Raji (cell line): Measurements from ENCODE around the gene NDUFAF3.
A peak's percentile ranks its signal among the peaks of the same experiment; 100 is the strongest.

ENCODE experiments used
- POLR2A ChIP-seq: IDR thresholded peaks from 2 replicates; pipeline ENCODE4 v1.6.1; 2011; ENCODE audit warnings: low read depth, low read length, control low read depth; ENCODE audit not compliant: insufficient read depth

The NDUFAF3 gene

DNA sequence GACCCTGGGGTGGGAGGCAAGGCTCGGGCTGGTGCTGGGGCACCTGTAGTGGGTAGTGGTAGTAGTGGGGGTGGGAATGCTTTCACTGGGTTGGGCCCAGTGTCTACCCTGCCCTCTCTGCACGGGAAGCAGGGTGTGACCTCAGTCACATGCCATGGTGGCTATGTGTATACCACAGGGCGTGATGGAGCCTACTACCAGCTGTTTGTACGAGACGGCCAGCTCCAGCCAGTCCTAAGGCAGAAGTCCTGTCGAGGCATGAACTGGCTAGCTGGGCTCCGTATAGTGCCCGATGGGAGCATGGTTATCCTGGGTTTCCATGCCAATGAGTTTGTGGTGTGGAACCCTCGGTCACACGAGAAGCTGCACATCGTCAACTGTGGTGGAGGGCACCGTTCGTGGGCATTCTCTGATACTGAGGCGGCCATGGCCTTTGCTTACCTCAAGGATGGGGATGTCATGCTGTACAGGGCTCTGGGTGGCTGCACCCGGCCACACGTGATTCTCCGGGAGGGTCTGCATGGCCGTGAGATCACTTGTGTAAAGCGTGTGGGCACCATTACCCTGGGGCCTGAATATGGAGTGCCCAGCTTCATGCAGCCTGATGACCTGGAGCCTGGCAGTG lies 8.7 kb upstream of the NDUFAF3 start:
- TF ChIP-seq POLR2A = no peak

DNA sequence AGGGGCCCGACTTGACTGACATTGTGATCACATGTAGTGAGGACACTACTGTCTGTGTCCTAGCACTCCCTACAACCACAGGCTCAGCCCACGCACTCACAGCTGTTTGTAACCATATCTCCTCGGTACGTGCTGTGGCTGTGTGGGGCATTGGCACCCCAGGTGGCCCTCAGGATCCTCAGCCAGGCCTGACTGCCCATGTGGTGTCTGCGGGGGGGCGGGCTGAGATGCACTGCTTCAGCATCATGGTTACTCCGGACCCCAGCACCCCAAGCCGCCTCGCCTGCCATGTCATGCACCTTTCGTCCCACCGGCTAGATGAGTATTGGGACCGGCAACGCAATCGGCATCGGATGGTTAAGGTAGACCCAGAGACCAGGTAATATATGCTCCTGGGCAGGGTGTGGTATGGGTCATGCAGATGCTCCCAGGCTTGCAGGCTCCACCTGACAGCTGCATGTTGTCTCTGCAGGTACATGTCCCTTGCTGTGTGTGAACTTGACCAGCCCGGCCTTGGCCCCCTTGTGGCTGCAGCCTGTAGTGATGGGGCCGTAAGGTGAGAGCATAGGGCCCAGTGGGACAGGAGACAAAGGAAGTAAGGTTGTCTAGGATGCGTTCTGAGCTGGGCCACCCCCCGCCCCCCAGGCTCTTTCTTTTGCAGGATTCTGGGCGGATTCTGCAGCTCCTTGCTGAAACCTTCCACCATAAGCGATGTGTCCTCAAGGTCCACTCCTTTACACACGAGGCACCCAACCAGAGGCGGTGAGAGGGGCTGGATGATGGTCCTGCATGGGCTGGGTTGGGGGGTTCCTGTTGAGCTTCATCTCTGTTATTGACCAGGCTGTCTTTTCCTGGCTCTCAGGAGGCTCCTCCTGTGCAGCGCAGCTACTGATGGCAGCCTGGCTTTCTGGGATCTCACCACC lies 7.9 kb upstream of the NDUFAF3 start:
- TF ChIP-seq POLR2A = no peak

DNA sequence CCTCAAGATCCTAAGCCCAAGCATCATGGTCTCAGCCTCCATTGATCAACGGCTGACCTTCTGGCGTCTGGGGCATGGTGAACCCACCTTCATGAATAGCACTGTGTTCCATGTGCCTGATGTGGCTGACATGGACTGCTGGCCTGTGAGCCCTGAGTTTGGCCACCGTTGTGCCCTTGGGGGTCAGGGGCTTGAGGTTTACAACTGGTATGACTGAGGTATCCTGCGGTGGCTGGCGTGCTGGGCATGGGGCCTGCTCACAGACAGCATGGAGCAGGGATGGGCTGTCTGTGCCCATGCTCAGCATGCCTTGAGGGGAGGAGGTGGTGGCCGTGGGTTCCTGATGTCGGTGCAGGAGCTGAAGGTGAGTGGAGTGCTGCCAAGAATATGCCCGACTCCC lies 6.8 kb upstream of the NDUFAF3 start:
- no peak for TF ChIP-seq POLR2A

DNA sequence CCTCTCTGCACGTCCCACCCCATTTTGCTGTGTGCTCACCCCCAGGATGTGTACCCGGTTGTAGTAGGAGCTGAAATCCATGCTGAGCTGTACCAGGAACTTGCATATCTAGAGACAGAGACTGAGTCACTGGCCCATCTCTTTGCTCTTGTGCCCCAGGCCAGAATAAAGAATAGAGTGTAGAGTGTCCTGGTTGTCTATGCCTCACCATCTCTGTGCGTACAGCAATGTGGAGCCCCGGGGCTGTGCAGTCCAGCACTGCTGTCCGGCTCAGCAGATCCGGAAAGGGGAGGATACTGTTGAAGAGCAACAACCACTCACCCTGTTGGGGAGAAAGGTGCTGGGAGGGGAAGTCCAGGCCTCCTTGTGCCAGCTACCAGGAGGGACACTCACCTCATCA lies 6.2 kb upstream of the NDUFAF3 start:
- TF ChIP-seq POLR2A = no peak

DNA sequence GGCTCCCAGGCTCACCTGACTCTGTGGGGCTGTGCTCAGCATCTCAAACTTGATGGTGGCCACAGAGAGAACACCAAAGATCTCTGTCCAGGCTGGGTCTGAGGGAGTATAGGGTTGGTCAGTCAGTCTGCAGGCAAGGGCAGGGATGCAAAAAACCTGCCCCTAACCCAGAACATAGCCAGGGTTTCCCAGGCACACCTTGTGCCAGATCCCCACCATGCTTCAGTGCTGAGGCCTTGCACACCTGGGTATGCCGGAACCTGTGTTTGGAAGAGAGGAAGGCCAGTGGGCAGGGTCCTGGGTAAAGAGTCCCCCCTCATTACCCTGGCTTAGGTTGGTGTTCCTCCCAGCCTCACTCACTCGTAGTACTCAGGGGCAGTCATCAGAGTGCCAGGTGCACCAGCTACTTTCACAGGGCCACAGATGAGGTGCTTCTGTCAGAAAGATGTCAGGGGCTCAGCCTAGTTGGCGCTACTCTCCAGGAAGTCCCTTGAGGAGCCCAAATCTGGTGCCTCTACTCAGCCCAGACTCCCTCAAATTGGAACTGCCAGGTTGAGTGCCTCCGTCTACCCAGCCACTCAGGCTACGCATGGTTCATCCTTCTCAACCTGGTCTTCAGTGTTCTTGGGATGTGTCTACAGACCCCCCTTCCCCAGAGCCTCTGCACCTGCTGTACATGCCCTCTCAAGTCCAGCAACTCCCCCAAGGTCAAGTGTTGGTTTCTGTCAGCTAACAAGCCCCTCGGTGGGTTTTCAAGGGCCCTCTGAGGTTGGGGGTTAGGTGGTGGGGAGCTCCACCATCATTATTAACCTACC lies 5.3 kb upstream of the NDUFAF3 start:
- TF ChIP-seq POLR2A = peak; percentile 9; the same call in 1 of the 2 replicates

DNA sequence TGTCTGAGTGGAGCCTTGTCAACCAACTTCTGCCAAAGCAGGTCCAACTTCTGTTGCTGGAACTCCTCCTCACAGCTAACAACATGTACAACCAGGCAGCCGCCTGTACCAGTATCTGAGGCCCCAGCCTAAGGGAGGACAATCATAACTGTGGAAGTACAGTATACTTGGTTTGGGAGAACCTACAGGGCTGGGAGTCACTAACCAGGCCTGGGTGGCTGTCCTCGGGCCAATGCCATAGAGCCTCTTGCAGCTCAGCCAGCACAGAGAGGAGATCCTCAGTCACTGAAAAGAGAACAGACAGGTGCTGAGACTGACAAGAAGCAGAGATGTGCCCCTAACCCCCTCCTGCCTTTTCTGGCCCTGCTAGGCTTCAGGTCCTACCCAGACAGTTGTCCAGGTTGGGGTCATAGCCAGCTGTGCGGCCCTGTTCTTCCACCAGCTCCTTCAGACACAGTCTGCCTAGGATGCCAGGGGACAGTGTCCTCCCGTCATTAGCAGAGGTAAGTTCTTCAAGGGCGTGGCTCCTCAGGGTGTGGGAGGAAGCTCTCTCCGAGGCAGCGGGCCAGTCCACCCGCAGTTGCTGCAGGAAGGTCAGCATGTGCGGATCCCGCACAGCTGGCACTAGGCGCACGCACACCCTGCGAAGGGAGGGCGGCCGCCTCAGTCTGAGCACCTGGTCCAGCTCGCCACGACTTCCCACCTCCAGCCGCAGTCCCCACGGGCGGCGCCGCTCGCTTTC lies 4.5 kb upstream of the NDUFAF3 start:
- TF ChIP-seq POLR2A = no peak

DNA sequence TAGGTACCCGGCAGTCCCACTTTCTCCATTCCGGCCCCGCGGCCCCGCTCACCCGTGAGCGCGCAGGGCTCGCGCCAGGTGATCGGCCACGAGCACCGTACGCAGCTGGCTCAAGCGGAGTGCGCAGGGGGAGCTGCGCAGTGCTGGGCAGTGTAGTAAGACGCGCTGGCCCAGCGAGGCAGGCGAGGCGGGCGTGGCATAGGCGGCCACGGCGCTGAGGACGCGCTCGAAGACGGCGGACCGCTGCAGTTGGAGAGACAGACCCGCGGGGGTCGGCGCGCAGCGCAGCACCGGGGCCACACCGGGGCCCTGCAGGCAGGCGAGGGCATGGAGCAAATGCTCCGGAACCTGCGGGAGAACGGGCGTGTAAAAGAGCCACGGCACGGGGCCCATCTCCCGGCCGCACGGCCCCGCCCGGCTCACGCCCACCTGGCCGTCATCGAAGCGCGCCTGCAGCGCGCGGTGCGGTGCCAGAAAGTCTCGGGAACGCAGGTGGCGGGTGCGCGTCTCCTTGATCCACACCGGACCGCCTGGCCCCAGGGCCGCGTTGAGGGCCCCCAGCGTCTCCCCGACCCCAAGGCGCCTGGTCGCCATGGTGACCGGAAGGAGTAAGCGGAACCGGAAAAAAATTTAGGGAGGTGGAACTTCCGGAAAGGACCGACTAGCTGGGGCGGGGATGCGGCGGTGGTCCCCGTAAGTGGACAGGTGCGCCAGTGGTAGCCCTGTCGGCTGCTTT lies 3.8 kb upstream of the NDUFAF3 start, which contains the start of gene DALRD3:
Gene DALRD3 (minus strand): TSS at position 610 of the 736 bp plus-strand sequence. CDS start 16 bp downstream, at position 594.
- TF ChIP-seq POLR2A = peak; percentile 88

DNA sequence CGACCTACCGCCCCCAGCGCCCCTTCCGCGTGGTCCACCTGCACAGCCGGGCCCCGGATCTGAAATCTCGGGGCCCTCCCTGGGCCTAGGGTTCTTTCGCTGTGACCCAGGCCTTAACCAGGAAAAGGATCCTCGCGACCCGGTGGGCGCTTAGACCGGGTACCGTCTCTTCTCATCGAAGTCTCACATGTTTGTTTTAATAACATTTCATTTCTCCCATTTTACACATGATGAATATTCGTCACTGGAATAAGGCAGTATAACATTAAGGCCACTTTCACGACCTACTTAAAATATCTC lies 3.3 kb upstream of the NDUFAF3 start:
- no peak for TF ChIP-seq POLR2A

DNA sequence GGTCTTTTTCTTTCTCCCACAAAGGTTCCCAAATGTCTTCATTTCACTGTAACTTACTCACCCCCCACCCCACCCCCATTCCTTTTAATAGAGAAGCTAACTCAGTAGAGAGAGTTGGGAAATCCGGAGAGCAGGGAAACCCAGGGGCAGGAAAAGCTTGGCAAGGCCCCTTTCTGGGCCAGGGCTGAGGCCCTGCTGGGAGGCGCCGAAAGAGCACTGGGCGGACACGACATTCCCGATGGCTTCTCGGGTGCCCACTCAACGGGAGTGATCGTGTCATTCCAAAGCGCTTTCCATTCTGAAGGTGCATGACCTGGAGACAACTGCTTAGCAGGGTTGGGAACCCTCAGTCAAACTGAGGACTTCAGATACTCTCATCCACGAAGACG lies 2.0 kb upstream of the NDUFAF3 start:
- no peak for TF ChIP-seq POLR2A

DNA sequence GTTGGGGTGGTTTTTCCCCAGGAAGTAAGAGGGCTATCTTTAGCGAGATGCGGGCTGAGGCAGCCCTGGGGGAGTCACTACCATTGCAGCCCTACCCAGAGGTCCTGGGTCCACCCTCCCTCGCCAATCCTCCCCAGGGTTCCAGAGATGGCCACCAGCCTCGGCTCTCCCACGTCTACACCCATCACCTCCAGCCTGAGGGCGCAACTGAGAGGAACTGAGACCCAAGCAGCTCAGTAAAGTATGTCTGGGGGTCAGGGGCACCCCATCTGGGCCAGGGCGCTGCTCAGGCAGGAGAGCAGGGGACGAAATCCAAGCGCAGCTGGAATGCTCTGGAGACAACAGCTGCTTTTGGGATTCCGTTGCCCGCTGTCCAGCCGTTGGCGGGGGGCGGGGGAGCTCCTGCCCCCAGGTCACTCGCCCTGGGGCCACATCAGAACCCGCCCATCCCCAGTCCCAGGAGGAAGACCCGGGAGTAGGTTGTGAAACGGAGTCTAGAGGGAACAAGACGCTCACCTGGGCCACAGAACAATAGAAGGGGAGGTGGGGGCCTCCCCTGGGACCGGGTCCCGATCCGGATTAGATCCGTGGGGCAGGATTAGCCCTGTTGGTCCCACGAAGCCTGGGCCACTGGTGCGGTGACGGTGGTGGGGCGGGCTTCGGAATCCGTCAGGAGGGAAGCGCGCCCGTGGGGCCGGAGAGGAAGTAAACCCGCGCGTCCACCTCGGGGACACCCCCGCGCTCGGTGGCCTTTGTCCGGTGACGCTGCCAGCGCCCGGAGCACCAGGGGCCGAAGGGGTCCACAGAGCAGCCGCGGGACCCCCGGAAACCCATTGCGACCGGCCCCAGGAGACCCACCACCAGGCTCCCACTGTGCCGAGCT lies 1.4 kb upstream of the NDUFAF3 start:
- 0 out of 2 replicates have a peak, but pooled peaks have one; percentile 31 for TF ChIP-seq POLR2A

DNA sequence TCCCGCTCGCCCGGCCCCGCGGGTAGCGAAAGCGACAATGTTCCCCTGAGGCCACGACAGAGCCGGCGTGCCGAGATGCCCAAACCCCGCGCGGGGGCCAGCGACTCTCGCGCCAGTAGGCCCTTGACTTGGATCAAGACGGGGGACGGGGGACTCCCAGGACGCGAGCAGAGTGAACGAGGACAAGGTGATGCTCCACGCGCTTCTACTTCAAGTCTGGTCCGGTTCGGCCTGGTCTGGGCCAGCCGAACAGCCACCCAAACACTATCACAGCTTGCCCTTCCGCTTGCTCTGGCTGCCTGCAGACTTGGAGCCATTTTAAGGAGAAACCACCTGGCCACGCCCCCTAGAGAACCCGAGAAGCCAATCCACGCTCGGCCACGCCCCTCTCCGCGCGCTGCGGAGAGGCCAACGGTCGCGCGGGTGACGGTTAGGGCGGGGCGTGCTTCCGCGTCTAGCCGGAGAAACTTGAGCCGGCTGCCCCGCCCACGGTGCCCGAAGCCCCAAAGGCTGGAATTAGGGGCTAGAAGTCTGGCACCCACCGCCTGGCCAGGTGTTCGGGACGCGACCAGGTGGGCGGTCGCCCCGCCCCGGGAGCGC lies 608 bp upstream of the NDUFAF3 start:
- TF ChIP-seq POLR2A = peak; percentile 100

DNA sequence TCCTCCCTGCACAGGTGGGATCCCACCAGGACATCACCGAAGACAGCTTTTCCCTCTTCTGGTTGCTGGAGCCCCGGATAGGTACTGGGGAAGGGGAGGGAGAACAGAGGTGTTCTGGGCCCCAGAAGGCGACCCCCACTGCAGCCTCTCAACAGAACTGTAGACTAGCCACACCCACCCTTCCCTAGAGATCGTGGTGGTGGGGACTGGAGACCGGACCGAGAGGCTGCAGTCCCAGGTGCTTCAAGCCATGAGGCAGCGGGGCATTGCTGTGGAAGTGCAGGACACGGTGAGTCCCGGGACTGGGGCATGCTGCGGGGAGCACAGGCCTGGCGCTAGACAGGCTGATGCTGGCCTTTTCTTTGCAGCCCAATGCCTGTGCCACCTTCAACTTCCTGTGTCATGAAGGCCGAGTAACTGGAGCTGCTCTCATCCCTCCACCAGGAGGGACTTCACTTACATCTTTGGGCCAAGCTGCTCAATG lies 809 bp downstream of the NDUFAF3 start:
- no peak; the same call in 1 of the 2 replicates for TF ChIP-seq POLR2A

DNA sequence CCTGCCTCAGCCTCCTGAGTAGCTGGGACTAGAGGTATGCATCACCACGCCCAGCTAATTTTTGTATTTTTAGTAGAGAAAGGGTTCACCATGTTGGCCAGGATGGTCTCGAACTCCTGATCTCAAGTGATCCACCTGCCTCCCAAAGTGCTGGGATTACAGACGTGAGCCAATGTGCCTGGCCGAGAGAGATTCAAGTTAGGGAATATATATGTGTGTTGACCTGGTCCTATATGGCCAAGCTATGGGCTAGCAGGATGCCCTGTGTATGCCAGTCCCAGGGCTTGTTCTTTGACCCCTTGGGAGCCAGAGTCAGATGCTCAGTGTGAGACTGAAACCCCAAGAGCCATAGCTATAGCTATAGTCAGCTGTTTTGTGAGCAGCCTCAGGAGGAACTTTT lies 1.9 kb downstream of the NDUFAF3 start:
- 0 out of 2 replicates have a peak, but pooled peaks have one; percentile 18 for TF ChIP-seq POLR2A
